ENCODE results near the gene MEGF6.

The MEGF6 gene

GRCh38 chr1:3515272-3515671 is 96.0 kb downstream of the MEGF6 start:
- TF ChIP-seq POLR2AphosphoS5 (IDR thresholded peaks at IDR 0.05; ENCODE audit: low read depth, low read length) (no peak), POLR2A (IDR thresholded peaks at IDR 0.05; ENCODE audit: low read depth, low read length) (no peak), TAF1 (IDR thresholded peaks at IDR 0.05; ENCODE audit: borderline replicate concordance, low read depth, low read length) (no peak)
- no peak for DNase-seq (ENCODE audit: insufficient read length)
- no peak for FAIRE-seq

DNA sequence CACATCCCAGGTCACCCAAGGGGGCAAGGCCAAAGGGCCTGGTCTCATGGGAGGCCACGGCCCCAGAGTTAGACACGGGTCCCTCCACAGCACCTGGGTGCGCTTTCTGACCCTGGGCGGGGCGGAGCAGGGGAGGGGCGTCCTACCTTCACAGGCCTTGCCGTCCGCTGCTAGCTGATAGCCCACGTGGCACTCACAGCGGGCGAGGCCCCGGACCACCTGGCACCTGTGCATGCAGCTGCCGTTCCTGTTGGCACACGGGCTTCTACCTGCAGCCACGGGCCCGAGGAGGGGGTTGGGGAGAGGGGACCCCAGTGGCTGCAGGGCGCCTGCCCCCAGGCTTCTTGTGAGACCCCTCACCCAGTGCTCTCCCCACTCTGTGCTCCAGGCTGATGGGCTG is 96.9 kb downstream of the MEGF6 start:
- FAIRE-seq (no peak), DNase-seq (ENCODE audit: insufficient read length) (no peak)
- TF ChIP-seq POLR2AphosphoS5 (IDR thresholded peaks at IDR 0.05; ENCODE audit: low read depth, low read length) (no peak), POLR2A (IDR thresholded peaks at IDR 0.05; ENCODE audit: low read depth, low read length) (no peak), TAF1 (IDR thresholded peaks at IDR 0.05; ENCODE audit: borderline replicate concordance, low read depth, low read length) (no peak)

- FAIRE-seq (no peak), DNase-seq (ENCODE audit: insufficient read length) (no peak)
- no peak for TF ChIP-seq TAF1 (IDR thresholded peaks at IDR 0.05; ENCODE audit: borderline replicate concordance, low read depth, low read length)
- no peak for TF ChIP-seq POLR2AphosphoS5 (IDR thresholded peaks at IDR 0.05; ENCODE audit: low read depth, low read length)
- TF ChIP-seq POLR2A (IDR thresholded peaks at IDR 0.05; ENCODE audit: low read depth, low read length): no peak
These were observed 99.5 kb downstream of the MEGF6 start for GRCh38 chr1:3511856-3512255.

- FAIRE-seq: no peak
- TF ChIP-seq POLR2A (IDR thresholded peaks at IDR 0.05; ENCODE audit: low read depth, low read length) (no peak), POLR2AphosphoS5 (IDR thresholded peaks at IDR 0.05; ENCODE audit: low read depth, low read length) (no peak), TAF1 (IDR thresholded peaks at IDR 0.05; ENCODE audit: borderline replicate concordance, low read depth, low read length) (no peak)
- DNase-seq (ENCODE audit: insufficient read length): no peak
These were observed 100.0 kb downstream of the MEGF6 start for GRCh38 chr1:3511306-3511705.

- TF ChIP-seq POLR2AphosphoS5 (IDR thresholded peaks at IDR 0.05; ENCODE audit: low read depth, low read length) (no peak), TAF1 (IDR thresholded peaks at IDR 0.05; ENCODE audit: borderline replicate concordance, low read depth, low read length) (no peak), POLR2A (IDR thresholded peaks at IDR 0.05; ENCODE audit: low read depth, low read length) (no peak)
- DNase-seq (ENCODE audit: insufficient read length) (no peak), FAIRE-seq (no peak)
These were observed 100.4 kb downstream of the MEGF6 start for GRCh38 chr1:3510956-3511250.

- DNase-seq (ENCODE audit: insufficient read length) (no peak), FAIRE-seq (no peak)
- TF ChIP-seq POLR2A (IDR thresholded peaks at IDR 0.05; ENCODE audit: low read depth, low read length) (no peak), TAF1 (IDR thresholded peaks at IDR 0.05; ENCODE audit: borderline replicate concordance, low read depth, low read length) (no peak), POLR2AphosphoS5 (IDR thresholded peaks at IDR 0.05; ENCODE audit: low read depth, low read length) (no peak)
These were observed 101.0 kb downstream of the MEGF6 start for GRCh38 chr1:3510136-3510955.

DNA sequence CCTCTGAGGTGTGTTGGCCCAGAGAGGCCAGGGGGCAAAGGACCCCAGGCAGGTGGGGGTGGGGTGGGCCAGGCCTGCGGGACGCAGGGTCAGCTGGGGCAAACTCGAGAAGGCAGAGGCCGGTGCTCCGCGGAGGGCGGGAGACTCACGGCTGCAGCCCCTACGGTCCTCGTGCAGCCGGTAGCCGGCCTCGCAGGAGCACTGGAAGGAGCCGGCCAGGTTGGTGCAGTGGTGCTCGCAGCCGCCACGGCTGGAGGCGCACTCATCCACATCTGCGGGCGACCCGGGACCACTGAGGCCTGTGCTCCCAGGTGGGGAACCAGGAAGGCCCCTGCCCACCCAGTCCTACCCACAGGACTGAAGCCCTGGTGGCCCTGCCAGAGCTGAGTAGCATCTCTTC is 101.6 kb downstream of the MEGF6 start:
- no peak for TF ChIP-seq POLR2AphosphoS5 (IDR thresholded peaks at IDR 0.05; ENCODE audit: low read depth, low read length)
- TF ChIP-seq POLR2A (IDR thresholded peaks at IDR 0.05; ENCODE audit: low read depth, low read length): no peak
- no peak for TF ChIP-seq TAF1 (IDR thresholded peaks at IDR 0.05; ENCODE audit: borderline replicate concordance, low read depth, low read length)
- DNase-seq (ENCODE audit: insufficient read length): no peak
- FAIRE-seq: no peak

GRCh38 chr1:3508757-3509415 is 102.4 kb downstream of the MEGF6 start:
- FAIRE-seq: no peak
- TF ChIP-seq POLR2A (IDR thresholded peaks at IDR 0.05; ENCODE audit: low read depth, low read length): no peak
- TF ChIP-seq TAF1 (IDR thresholded peaks at IDR 0.05; ENCODE audit: borderline replicate concordance, low read depth, low read length): no peak
- TF ChIP-seq POLR2AphosphoS5 (IDR thresholded peaks at IDR 0.05; ENCODE audit: low read depth, low read length): no peak

DNA sequence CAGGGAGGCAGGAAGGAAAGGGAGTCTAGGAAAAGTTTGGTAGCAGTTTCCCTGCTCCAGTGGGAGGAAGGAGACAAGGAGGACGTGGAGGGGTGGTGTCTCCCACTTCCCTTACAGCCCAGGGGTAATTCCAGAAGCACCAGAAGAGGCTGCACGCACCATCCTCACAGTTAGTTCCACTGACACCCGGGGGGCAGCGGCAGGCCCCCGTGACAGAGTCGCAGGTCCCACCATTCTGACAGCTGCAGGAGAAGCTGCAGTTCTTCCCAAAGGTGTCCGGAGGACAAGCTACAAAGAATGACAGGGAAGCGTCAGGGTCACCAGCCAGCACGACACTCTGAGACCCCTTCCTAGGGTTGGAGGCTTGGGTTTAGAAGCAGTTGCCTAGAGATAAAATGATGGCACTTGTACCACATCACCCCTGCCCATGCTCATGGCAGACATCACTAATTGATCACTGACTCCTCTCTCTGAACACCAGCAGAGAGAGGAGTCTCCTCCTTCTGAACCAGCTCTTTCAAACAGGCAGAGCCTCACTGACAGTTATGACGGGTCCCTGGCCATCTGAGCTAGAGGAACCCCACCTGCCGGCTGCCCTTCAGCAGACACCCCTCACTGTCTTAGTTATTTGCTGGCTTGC is 103.6 kb downstream of the MEGF6 start:
- no peak for DNase-seq (ENCODE audit: insufficient read length)
- FAIRE-seq: no peak

More at GRCh38 chr1:3508757-3509415, 102.4 kb downstream of the MEGF6 start:
- no peak for DNase-seq (ENCODE audit: insufficient read length)

GRCh38 chr1:3506943-3507342 is 104.4 kb downstream of the MEGF6 start:
- DNase-seq (ENCODE audit: insufficient read length) (no peak), FAIRE-seq (no peak)
- TF ChIP-seq TAF1 (IDR thresholded peaks at IDR 0.05; ENCODE audit: borderline replicate concordance, low read depth, low read length): no peak
- TF ChIP-seq POLR2A (IDR thresholded peaks at IDR 0.05; ENCODE audit: low read depth, low read length): no peak
- TF ChIP-seq POLR2AphosphoS5 (IDR thresholded peaks at IDR 0.05; ENCODE audit: low read depth, low read length): no peak

More for the DNA sequence above, 103.6 kb downstream of the MEGF6 start:
- no peak for TF ChIP-seq TAF1 (IDR thresholded peaks at IDR 0.05; ENCODE audit: borderline replicate concordance, low read depth, low read length)
- TF ChIP-seq POLR2AphosphoS5 (IDR thresholded peaks at IDR 0.05; ENCODE audit: low read depth, low read length): no peak
- TF ChIP-seq POLR2A (IDR thresholded peaks at IDR 0.05; ENCODE audit: low read depth, low read length): no peak

DNA sequence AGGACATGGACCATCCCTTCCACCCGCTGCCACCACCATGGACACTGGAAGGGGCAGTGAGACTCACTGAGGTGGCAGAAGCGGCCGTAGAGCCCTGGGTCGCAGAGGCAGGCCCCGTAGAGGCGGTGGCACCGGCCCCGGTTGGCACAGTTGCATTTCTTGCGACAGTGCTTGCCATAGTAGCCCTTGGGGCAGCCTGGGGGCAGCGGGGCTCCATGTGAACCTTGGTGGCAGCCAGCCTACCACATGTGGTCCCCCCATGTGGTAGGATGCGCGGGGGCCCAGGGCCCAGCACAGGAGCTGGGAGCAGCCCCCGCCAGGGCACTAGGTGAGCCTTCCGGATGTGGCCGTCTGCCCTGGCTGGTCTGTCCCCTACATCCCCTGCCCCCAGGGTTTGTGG is 105.3 kb downstream of the MEGF6 start:
- DNase-seq (ENCODE audit: insufficient read length) (no peak), FAIRE-seq (no peak)
- TF ChIP-seq TAF1 (IDR thresholded peaks at IDR 0.05; ENCODE audit: borderline replicate concordance, low read depth, low read length): no peak
- no peak for TF ChIP-seq POLR2A (IDR thresholded peaks at IDR 0.05; ENCODE audit: low read depth, low read length)
- no peak for TF ChIP-seq POLR2AphosphoS5 (IDR thresholded peaks at IDR 0.05; ENCODE audit: low read depth, low read length)
